SIG-M5 treated with dmso at 0.1 percent for 504 hours (cell line): Measurements from ENCODE around the gene E2F2.

Source experiments
- DNase-seq: peaks from one replicate; lab custom pipeline; 2025; ENCODE audit not compliant: unreplicated experiment; lab: John Stamatoyannopoulos, UW

The E2F2 gene

DNA sequence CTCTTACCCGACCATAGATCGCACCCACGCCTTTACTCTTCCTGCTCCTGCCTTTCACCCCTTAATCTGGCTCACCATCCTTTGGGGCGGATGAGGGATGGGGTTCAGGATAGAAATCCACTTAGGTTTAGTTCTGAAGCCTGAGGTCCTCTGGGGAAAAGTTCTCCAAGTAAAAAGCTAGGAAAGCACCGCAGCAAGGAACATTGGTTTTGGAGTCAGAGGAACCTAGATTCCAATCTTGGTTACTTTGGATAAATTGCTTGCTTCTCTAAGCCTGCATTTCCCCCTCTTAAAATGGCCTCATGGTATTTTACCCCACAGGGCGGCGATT lies 46.1 kb downstream of the E2F2 start:
- no peak for DNase-seq

DNA sequence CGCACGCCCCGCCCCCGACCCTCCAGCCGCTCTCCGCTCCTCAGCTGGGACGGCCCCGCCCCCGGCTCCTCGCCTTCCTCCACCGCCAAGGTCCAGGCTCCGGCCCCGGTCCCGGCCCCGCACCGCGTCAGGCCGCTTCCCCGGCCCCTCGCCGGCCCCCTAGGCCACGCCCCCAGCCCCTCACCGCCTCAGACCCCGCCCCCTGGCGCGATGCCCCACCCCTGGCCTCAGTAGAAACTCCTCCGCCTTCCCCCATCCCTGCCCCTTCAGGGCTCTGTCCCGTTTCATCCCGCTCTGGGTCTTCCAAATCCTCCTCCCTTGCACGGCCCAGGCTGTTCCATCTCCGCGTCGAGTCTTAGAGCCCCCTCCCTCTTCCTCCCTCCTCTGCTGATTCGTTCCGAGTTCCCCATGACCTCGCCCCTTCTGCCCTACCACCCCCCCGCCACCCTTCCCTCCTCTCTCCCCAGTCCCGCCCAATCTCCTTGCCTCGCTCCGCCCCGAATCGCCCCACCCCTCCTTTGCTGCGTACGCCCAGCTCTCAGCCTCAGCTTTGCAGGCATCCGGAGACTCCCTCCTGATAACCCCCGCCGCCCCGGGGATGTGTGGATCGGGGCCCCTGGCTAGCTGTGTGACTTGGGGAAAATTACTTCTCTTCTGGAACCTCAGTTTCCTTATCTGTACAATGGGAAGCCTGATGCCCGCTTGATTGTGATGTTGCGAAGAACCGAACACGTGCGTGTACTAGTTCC lies 46.6 kb downstream of the E2F2 start:
- DNase-seq, result peak; percentile 81

- no peak for DNase-seq
Measured at GRCh38 chr1:23483321-23484252, 47.4 kb downstream of the E2F2 start, which contains the start of gene ASAP3. TSS of gene ASAP3 (minus strand) at chr1:23484179. CDS start at chr1:23484133, 46 bp downstream.

GRCh38 chr1:23481904-23482303 lies 49.1 kb downstream of the E2F2 start:
- no peak for DNase-seq

GRCh38 chr1:23481026-23481597 lies 49.9 kb downstream of the E2F2 start:
- no peak for DNase-seq

- DNase-seq, result no peak
Measured at GRCh38 chr1:23480187-23481025, 50.6 kb downstream of the E2F2 start.

DNA sequence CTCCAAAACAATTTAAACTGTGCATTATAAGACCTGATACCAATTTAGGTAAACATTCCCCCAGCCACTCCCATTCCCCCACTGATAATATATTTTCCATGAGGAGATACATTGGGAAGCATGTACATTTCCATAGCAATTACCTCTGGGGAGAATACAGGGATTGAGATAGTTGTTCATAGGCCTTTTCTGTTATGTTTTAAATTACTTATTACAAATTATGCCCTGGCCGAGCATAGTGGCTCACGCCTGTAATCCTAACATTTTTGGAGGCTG lies 51.4 kb downstream of the E2F2 start:
- DNase-seq, result no peak

DNA sequence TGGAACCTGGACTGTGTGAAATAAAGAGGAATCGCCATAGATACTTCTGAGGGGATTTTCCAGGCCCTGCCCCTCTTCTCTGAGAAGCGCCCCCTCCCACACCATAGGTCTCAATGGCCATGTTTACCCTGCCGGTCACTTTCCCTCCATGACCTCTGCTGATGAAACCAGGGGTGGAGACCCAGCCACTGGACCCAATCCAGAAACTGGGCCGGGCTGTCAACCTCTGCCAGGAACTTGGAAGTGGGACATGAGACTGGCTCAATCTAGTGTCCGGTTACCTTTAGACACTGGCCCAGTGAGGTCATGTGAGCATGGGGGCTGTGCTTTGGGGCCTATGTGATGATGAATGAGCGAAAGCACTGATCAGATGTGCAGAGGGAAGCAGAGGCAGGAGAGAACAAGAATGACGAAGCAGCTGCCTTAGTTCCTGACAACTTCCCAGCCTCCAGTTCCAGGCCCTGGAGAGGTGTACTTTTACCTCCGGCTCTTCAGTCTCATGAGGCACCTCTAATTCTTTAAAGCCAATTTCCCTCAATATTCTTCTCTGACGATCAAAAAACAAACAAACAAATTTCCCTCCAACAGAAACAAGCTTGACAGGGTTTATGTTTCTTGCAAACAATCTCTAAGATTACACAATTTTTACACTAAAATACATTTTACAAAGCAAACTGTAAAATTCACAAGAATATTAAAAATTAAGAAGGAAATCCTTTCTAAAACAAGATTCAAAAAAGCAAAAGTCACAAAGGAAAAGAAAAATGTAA lies 52.0 kb downstream of the E2F2 start:
- no peak for DNase-seq

DNA sequence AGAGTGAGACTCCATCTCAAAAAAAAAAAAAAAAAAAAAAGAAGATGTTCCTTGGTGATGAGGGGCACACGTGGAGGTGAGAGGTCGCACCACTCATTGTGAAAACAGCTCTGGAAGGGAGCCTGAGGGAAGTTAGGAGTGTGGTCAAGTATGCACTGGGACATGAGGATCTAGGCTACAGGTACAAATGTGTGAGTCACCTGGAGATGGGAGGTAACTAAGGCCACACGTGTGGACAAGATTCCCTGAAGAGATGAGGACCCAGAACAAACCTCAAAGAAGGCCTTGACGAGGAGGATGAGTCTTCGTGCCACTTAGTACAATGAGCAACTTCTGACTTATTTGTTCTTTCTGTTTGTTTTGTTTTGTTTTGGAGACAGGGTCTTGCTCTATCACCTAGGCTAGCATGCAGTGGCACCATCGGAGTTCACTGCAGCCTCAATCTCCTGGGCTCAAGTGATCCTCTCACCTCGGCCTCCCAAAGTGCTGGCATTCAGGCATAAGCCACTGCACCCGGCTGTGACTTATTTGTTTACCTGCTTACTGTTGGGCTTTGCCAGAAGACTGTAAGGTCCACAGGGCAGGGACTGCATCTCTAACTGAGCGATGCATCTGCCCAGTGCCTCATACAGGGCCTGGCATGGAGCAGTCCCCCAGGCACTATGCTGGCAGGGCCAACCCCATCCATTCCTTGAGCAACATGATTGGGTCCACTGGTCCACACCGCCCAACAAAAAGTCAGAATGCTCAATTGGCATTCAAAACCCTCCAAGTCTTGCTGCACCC lies 53.5 kb downstream of the E2F2 start:
- DNase-seq, result no peak

DNA sequence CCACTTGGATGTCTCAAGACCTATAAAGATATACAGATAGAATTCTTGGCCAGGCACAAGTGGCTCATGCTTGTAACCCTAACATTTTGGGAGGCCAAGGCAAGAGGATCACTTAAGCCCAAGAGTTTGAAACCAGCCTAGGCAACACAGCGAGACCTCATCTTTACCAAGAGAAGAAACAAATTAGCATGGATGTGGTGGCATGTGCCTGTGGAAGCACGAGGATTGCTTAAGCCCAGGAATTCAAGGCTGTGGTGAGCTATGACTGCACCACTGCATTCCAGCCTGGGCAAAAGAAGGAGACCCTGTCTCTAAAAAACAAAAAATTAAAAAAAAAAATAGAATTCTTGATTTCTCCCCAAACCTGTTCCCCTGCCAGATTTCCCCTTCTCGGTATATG lies 55.4 kb downstream of the E2F2 start:
- DNase-seq, result no peak

- no peak for DNase-seq
Measured at GRCh38 chr1:23475134-23475628, 55.9 kb downstream of the E2F2 start.

DNA sequence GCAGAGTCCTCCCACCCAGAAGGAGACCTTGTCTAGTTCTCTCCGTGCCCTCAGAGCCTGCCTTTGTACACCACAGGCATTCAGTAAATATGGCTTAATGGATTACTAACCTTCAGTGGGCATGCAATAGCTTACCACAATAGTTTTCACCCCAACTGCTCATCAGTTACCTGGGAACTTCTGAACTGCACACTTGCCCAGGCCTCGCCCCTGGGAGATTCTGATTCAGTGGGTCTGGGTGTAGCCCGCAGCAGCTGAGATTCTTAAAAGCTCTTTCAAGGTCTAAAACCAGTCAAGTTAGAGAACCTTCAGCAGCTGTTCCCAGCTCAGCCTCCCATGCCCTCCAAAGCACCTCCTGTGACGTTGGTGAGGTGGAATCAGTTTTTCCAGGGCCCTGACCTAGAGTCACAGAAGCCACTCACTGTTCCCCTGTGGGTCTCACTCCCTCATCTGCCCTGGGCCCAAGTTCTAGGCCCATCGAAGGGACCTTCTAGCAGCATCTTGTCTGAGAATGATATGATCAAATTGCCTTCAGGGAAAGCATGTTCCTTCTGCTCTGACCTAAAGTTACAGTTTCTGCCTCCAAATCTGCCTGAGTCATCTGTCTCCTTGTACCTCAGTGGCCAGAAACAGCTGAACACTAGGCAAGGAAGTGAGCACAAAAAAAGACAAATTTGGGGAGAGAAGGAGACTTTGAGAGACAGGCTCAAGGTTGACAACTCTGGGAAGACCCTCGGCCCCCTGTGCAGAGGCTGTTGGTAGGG lies 57.8 kb downstream of the E2F2 start:
- DNase-seq, result no peak

DNA sequence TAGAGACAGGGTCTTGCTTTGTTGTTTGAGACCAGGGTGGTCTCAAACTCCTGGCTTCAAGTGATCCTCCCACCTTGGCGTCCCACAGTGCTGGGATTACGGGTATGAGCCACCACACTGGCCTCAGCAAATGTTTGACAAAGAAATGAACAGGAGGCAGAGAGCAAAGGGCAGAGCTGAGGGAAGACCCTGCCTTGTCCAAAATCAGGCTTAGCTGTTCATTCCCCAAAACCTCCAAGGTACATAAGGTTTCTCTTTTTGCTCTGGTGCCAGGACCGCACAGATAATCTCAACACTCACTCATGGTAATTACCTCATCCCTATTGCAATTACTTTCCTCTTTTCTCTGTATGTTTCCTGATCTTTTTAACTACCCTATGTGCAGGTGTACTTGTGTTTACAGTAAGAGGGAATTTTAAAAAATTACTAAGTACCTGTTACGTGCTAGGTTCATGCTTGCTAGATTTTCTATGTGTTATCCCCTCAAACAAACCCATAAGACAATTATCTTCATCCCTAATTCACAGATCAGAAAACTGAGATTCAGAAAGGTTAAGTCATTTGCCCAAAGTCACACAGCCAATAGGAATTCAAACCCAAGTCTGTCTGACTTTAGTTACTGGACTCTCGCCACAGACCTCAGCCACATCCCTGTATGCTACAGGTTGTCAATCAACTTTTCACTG lies 58.5 kb downstream of the E2F2 start:
- DNase-seq, result no peak

- DNase-seq, result no peak
Measured at GRCh38 chr1:23471473-23472075, 59.5 kb downstream of the E2F2 start.

- DNase-seq, result no peak
Measured at GRCh38 chr1:23470282-23471070, 60.6 kb downstream of the E2F2 start.

DNA sequence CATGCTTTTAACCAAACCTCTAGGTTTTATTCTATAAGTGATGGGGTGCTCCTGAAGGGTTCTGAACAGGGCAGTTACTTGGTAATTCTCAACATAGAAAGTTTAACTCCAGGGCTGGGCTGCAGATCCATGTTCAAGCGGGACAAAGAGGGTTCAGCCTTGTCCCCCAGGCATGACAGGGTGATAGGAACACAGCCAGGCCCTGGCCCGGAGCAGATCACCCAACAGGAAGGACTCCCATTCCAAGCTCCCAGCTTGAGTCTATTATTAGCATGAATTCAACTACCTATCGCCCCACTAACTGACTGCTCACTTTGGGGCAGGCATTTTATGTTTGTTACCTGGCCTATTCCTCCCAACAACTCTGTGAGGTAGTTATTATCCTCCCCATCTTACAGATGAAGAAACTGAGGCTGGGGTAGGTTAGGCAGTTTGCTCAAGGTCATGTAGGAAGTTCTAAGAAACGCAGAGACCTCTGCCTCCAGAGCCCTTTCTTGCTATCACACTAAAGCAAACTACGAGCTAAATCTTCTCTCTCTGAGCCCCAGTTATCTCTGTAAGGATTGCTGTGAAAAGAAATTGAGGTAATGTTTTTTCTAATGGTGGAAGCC lies 61.6 kb downstream of the E2F2 start:
- no peak for DNase-seq
